ENCODE data around the gene SEMA4B.

Gene SEMA4B

DNA sequence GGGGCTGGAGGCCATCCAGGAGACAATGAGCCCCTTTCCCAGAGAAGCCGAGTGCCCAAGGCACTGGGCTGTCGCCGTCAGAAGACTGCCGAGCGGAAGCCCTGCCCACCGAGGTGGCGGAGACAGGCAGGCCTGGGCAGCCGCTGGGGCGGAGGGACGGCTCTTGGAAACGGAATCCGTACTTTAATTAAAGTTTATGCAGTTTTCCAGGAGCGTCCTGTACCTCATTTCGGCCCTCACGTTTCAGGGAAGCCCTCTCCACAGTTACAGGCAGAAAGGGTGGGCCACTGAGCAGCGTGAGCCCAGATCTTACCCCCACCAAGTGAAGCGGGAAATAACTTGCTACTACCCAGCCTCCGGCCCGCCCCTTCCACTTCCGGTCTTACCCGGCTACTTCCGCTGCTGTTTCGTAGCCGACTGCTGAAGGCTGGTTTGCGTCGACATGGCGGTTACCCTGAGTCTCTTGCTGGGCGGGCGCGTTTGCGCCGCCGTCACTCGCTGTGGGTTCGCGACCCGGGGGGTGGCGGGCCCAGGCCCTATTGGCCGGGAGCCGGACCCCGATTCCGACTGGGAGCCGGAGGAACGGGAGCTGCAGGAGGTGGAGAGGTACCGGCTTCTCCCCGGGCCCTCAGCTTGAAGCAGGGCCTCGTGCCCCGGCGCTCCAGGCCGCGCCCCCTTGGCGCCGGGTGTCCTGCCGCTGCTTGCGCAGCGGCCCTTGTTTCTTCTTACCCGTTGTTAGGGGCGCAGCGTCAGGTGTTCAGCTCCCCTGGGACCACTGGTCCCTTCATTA, 64.3 kb downstream of the SEMA4B start, which contains the start of gene NGRN:
NGRN (plus strand) TSS at position 402 of the 790 bp plus-strand sequence; CDS start at position 443, 41 bp downstream.
- TF ChIP-seq FOXM1 (IDR thresholded peaks at IDR 0.05; ENCODE audit: borderline replicate concordance) = peak; percentile 36; the same call in 1 of the 2 replicates
- TF ChIP-seq TARDBP (IDR thresholded peaks at IDR 0.05) = no peak
- TF ChIP-seq ELF4 (IDR thresholded peaks at IDR 0.05) = peak; percentile 70; the same call in 1 of the 2 replicates
- TF ChIP-seq L3MBTL2 (conservative IDR thresholded peaks at IDR 0.05) = peak; percentile 97
- no peak for TF ChIP-seq FOXK2 (IDR thresholded peaks at IDR 0.05)
- TF ChIP-seq, protein P1, sequence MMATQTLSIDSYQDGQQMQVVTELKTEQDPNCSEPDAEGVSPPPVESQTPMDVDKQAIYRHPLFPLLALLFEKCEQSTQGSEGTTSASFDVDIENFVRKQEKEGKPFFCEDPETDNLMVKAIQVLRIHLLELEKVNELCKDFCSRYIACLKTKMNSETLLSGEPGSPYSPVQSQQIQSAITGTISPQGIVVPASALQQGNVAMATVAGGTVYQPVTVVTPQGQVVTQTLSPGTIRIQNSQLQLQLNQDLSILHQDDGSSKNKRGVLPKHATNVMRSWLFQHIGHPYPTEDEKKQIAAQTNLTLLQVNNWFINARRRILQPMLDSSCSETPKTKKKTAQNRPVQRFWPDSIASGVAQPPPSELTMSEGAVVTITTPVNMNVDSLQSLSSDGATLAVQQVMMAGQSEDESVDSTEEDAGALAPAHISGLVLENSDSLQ (IDR thresholded peaks at IDR 0.05) = peak; percentile 77
- peak; percentile 92 for DNase-seq (ENCODE audit: extremely low spot score)
- ChIA-PET CTCF (interaction anchor here (1.0 kb wide), 1 partner anchor 16 kb away, joined by 5 read pairs; the partner anchor contains the start of gene TTLL13), POLR2A (interaction anchor here (0.8 to 2.3 kb wide), 14 partner anchors 9 to 251 kb away, joined by 3 to 32 read pairs (median 4); partner anchors contain the start of genes CIB1, GDPGP1, IQGAP1 and SEMA4B)

DNA sequence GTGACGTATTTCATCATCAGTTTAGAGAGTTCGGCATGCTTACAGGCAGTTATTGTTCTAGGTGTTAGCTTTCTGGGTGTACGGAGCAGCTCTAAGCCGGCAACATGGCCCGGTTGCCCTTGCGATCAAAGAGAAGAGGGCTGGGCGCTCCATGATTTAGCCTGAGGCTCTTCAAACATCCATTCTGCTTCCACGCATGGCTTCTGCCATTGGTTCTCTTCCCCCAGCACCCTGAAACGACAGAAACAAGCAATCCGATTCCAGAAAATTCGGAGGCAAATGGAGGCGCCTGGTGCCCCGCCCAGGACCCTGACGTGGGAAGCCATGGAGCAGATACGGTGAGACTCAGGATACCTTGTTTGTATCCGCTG, 64.9 kb downstream of the SEMA4B start:
- POLR2A ChIA-PET = interaction anchor here (0.8 to 2.3 kb wide), 14 partner anchors 8 to 252 kb away, joined by 3 to 32 read pairs (median 4); partner anchors contain the start of genes CIB1, GDPGP1, IQGAP1 and SEMA4B
- TF ChIP-seq BHLHE40 (IDR thresholded peaks at IDR 0.05; ENCODE audit: borderline replicate concordance) = no peak
- TF ChIP-seq CTBP1 (IDR thresholded peaks at IDR 0.05; ENCODE audit: borderline replicate concordance) = no peak
- TF ChIP-seq SUZ12 (IDR thresholded peaks at IDR 0.05) = no peak
- TF ChIP-seq SP1 (IDR thresholded peaks at IDR 0.05) = no peak
- no peak for TF ChIP-seq ARNT (IDR thresholded peaks at IDR 0.05)
- TF ChIP-seq LEF1 (IDR thresholded peaks at IDR 0.05; ENCODE audit: borderline replicate concordance) = no peak
- TF ChIP-seq FOXA1 (IDR thresholded peaks at IDR 0.05) = no peak
- TF ChIP-seq ELF4 (IDR thresholded peaks at IDR 0.05) = no peak
- no peak for TF ChIP-seq FOXM1 (IDR thresholded peaks at IDR 0.05; ENCODE audit: borderline replicate concordance)
- no peak for TF ChIP-seq NFRKB (IDR thresholded peaks at IDR 0.05)
- TF ChIP-seq HDGF (IDR thresholded peaks at IDR 0.05; ENCODE audit: borderline replicate concordance) = no peak
- no peak for TF ChIP-seq FOXK2 (IDR thresholded peaks at IDR 0.05)
- TF ChIP-seq TARDBP (IDR thresholded peaks at IDR 0.05) = no peak
- TF ChIP-seq, protein P1 (IDR thresholded peaks at IDR 0.05) = no peak
- TF ChIP-seq L3MBTL2 (conservative IDR thresholded peaks at IDR 0.05) = no peak
- no peak for TF ChIP-seq ZNF384 (IDR thresholded peaks at IDR 0.05)
- DNase-seq (ENCODE audit: extremely low spot score) = peak; percentile 37
- CTCF ChIA-PET = interaction anchor here (1.0 kb wide), 1 partner anchor 17 kb away, joined by 5 read pairs; the partner anchor contains the start of gene TTLL13

- DNase-seq (ENCODE audit: extremely low spot score) = no peak
- ChIA-PET CTCF (no interaction called here), POLR2A (interaction anchor here (0.9 to 2.3 kb wide), 9 partner anchors 10 to 33 kb away, joined by 4 to 32 read pairs (median 6); partner anchors contain the start of genes CIB1, GDPGP1 and TTLL13)
- TF ChIP-seq L3MBTL2 (conservative IDR thresholded peaks at IDR 0.05) (peak; percentile 74), FOXK2 (IDR thresholded peaks at IDR 0.05) (no peak), HDGF (IDR thresholded peaks at IDR 0.05; ENCODE audit: borderline replicate concordance) (no peak)
Measured at GRCh38 chr15:90266485-90266884, 65.4 kb downstream of the SEMA4B start.

DNA sequence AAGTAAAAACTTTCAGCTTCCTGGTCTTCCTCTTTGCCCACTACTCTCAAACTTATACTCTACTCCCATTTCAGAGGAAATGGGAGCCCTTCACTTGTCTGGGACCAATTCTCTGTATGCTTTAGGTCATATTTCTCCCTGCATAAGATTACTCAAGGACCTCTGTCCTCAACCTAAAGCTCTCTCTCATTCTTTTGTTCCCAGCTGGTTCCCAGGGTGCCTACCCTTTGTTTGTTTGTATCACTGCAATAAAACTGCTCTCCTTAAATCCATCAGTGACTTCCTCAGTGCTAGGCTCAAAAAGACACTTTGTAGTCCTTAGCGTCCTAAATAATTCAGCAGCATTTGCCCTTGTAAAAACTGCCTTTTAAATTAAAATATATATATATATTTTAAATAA, 67.3 kb downstream of the SEMA4B start:
- no peak for TF ChIP-seq FOXK2 (IDR thresholded peaks at IDR 0.05)
- TF ChIP-seq, protein P1 (IDR thresholded peaks at IDR 0.05) = peak; percentile 20; the same call in 1 of the 2 replicates
- DNase-seq (ENCODE audit: extremely low spot score) = no peak
- ChIA-PET POLR2A (interaction anchor here (0.7 to 2.2 kb wide), 6 partner anchors 9 to 68 kb away, joined by 3 to 6 read pairs (median 4); partner anchors contain the start of genes CIB1, GDPGP1, SEMA4B and TTLL13), CTCF (interaction anchor here (0.9 to 2.0 kb wide), 3 partner anchors 19 to 25 kb away, joined by 3 to 5 read pairs (median 3); partner anchors contain the start of gene TTLL13)

DNA sequence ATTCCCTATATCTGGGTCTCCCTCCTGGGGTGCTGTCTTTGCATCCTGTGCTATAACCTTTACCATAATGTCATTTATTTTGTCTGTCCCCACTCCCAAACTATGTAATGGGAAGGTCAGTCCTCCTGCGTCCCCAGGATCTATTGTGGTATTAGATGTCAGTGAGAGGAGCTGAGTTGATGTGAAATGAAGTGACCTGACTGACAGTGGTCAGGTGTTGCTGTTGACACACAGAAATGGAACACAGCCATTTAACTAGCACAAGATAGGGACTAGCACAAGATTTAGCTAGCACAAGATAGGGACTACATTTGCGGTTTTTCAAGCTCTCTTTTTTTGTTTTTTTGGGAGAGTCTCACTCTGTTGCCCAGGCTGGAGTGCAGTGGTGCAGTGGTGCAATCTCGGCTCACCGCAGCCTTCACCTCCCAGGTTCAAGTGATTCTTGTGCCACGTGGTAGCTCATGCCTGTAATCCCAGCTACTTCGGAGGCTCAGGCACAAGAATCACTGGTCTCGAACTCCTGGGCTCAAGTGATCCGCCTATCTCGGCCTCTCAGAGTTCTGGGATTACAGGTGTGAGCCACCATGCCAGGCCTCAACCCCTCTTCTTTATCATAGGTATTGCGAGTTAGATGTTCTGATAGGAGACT, 69.5 kb downstream of the SEMA4B start:
- CTCF ChIA-PET = interaction anchor here (2.1 kb wide), 1 partner anchor 23 kb away, joined by 7 read pairs; no protein-coding TSS in a partner anchor
- TF ChIP-seq SP1 (IDR thresholded peaks at IDR 0.05) (no peak), ARNT (IDR thresholded peaks at IDR 0.05) (no peak), ELF4 (IDR thresholded peaks at IDR 0.05) (no peak), LEF1 (IDR thresholded peaks at IDR 0.05; ENCODE audit: borderline replicate concordance) (no peak), FOXA1 (IDR thresholded peaks at IDR 0.05) (no peak), HDGF (IDR thresholded peaks at IDR 0.05; ENCODE audit: borderline replicate concordance) (no peak)
- TF ChIP-seq, protein P1 (IDR thresholded peaks at IDR 0.05) = no peak
- POLR2A ChIA-PET = interaction anchor here (0.8 kb wide), 1 partner anchor 21 kb away, joined by 3 read pairs; the partner anchor contains the start of gene TTLL13
- DNase-seq (ENCODE audit: extremely low spot score) = no peak
